ENCODE measurements around the gene STX10. TPM values are rescaled to one million over a fixed set of nuclear protein-coding genes. Genes with fewer than 3 reads are reported as not detected.
A peak's percentile ranks its signal among the peaks of the same experiment; 100 is the strongest.

The STX10 gene
- total RNA-seq, 1 experiment from 2014 or later = 56.9 TPM

- POLR2A ChIA-PET = interaction anchor here (0.6 kb wide), 1 partner anchor 196 kb away, joined by 4 read pairs; no protein-coding TSS in a partner anchor
- Mint-ChIP-seq H3K36me3 (no peaks in the 10 kb centered on the region), H3K4me1 (peaks cover 15% of the 10 kb centered on the region), H3K27ac (no peak overlapping the region), H3K4me3 (peak overlapping the region; percentile 49), H3K9me3 (no peaks in the 10 kb centered on the region), H3K27me3 (ENCODE audit: low read depth) (peaks cover 56% of the 10 kb centered on the region)
- ATAC-seq (no peak), DNase-seq (ENCODE audit: low spot score) (no peak)
- TF ChIP-seq NFYB (CRISPR knock-in tag; conservative IDR thresholded peaks at IDR 0.05; ENCODE audit: low read depth) (no peak), NR1H2 (CRISPR knock-in tag; IDR thresholded peaks at IDR 0.05) (no peak), ZNF396 (CRISPR knock-in tag; IDR thresholded peaks at IDR 0.05; ENCODE audit: borderline replicate concordance) (no peak), USF2 (CRISPR knock-in tag; IDR thresholded peaks at IDR 0.05) (no peak), ATF2 (CRISPR knock-in tag; IDR thresholded peaks at IDR 0.05; ENCODE audit: borderline replicate concordance, low read depth) (no peak), ATF1 (CRISPR knock-in tag; IDR thresholded peaks at IDR 0.05) (no peak), ZNF121 (CRISPR knock-in tag; IDR thresholded peaks at IDR 0.05) (no peak), ATF6 (CRISPR knock-in tag; IDR thresholded peaks at IDR 0.05) (no peak), ERG (CRISPR knock-in tag; IDR thresholded peaks at IDR 0.05) (no peak), GABPB1 (CRISPR knock-in tag; IDR thresholded peaks at IDR 0.05) (no peak), ARID4B (CRISPR knock-in tag; IDR thresholded peaks at IDR 0.05; ENCODE audit: borderline replicate concordance) (no peak), TEAD1 (CRISPR knock-in tag; IDR thresholded peaks at IDR 0.05) (no peak), NR2C2 (CRISPR knock-in tag; IDR thresholded peaks at IDR 0.05) (no peak), TP53 (CRISPR knock-in tag; IDR thresholded peaks at IDR 0.05) (no peak)
- CTCF ChIA-PET = interaction anchor here (0.5 to 3.9 kb wide), 34 partner anchors 10 to 405 kb away, joined by 3 to 36 read pairs (median 4); partner anchors contain the start of genes GCDH, IER2, NACC1 and STX10
Observed at GRCh38 chr19:13101590-13102415, 48.4 kb downstream of the STX10 start.

Data from WTC11 (cell line).